ENCODE results near the gene USP10. TPM values are rescaled to one million over a fixed set of nuclear protein-coding genes. Genes with fewer than 3 reads are reported as not detected.

The USP10 gene
- total and polyA plus RNA-seq, 4 donors, result 18.5 to 77.5 (median 63.0) TPM

DNA sequence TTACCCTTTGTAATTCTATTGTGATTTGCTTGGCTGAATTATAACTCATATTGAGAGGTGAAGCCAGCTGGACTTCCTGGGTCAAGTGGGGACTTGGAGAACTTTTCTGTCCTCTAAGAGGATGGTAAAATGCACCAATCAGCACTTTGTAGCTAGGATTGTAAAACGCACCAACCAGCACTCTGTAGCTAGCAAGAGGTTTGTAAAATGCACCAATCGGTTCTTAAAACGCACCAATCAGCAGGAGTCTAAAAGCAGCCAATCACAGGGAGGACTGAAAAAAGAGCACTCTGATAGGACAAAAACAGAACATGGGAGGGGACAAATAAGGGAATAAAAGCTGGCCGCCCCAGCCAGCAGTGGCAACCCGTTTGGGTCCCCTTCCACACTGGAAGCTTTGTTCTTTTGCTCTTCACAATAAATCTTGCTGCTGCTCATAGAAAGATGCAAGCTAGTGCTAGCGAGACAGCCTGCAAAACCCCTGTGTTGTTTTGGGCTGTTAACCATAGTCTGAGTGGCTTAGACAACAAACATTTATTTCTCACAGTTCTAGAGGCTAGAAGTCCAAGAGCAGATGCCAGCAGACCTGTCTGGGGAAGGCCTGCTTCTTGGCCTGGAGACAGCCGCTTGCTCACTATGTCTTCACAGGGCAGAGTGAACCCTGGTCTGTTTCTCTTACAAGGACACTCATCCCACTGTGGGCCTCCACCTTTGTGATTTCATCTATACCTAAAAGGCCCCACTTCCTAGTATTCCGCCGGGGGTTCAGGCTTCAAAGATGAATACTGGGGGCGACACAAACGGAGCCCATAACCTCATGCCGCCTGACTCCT, 81.0 kb downstream of the USP10 start:
- WGBS, 2 donors, result 92 to 94% methylated on average over 12 of the region's 12 CpGs
- TF ChIP-seq, protein P1, sequence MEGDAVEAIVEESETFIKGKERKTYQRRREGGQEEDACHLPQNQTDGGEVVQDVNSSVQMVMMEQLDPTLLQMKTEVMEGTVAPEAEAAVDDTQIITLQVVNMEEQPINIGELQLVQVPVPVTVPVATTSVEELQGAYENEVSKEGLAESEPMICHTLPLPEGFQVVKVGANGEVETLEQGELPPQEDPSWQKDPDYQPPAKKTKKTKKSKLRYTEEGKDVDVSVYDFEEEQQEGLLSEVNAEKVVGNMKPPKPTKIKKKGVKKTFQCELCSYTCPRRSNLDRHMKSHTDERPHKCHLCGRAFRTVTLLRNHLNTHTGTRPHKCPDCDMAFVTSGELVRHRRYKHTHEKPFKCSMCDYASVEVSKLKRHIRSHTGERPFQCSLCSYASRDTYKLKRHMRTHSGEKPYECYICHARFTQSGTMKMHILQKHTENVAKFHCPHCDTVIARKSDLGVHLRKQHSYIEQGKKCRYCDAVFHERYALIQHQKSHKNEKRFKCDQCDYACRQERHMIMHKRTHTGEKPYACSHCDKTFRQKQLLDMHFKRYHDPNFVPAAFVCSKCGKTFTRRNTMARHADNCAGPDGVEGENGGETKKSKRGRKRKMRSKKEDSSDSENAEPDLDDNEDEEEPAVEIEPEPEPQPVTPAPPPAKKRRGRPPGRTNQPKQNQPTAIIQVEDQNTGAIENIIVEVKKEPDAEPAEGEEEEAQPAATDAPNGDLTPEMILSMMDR (IDR thresholded peaks at IDR 0.05; ENCODE audit: control extremely low read depth, extremely low read depth), result no peak
- H3K27me3 ChIP-seq (ENCODE audit: control insufficient read depth in 3 of 3, insufficient read depth in 3 of 3, low read length in 2 of 3), result no peaks in the 10 kb centered on the region
- no peak for ATAC-seq (ENCODE audit: insufficient read depth, low FRiP score)
- DNase-seq, result no peak
- no peak overlapping the region for H3K4me3 ChIP-seq
- no peak overlapping the region for H3K9ac ChIP-seq (ENCODE audit: insufficient read depth in 1 of 2, low read length in 2 of 2)
- H3K4me1 ChIP-seq (ENCODE audit: control insufficient read depth in 5 of 5, insufficient read depth in 5 of 5, low read length in 5 of 5), result peaks cover 0 to 13% (median 0%) of the 10 kb centered on the region in 5 donors
- no peaks in the 10 kb centered on the region for H3K9me3 ChIP-seq (ENCODE audit: control insufficient read depth in 4 of 4, insufficient read depth in 3 of 4, low read length in 3 of 4)
- H3K27ac ChIP-seq (ENCODE audit: low read depth in 1 of 2, low read length in 1 of 2), result no peak overlapping the region
- H3K36me3 ChIP-seq (ENCODE audit: control insufficient read depth in 4 of 4, insufficient read depth in 4 of 4, low read length in 4 of 4), result peaks cover 9 to 27% (median 18%) of the 10 kb centered on the region in 4 donors

DNA sequence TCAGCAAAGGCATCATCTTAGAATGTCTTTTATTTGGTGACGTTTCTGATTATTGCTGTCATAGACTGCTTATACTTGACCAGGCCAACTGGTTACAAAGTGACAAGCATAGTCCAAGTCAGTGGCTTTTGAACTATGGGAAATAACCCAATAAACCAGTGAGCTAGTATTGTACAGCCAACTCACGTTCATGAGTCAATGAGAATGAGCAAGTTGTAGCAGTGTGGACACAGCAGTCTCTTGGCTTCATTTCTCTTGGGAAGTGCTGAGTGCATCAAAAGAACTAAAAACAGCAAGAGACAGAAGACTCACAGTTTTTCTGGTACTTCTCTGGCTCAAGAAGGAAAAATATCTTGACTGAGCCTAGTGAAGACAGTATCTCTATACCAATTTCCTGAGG, 83.0 kb downstream of the USP10 start:
- Histone ChIP-seq H3K36me3 (ENCODE audit: control insufficient read depth in 4 of 4, insufficient read depth in 4 of 4, low read length in 4 of 4) (peaks cover 6 to 11% (median 10%) of the 10 kb centered on the region in 4 donors), H3K9ac (ENCODE audit: insufficient read depth in 1 of 2, low read length in 2 of 2) (no peak overlapping the region), H3K4me1 (ENCODE audit: control insufficient read depth in 5 of 5, insufficient read depth in 5 of 5, low read length in 5 of 5) (peaks cover 0 to 30% (median 4%) of the 10 kb centered on the region in 5 donors), H3K9me3 (ENCODE audit: control insufficient read depth in 4 of 4, insufficient read depth in 3 of 4, low read length in 3 of 4) (no peaks in the 10 kb centered on the region), H3K27ac (ENCODE audit: low read depth in 1 of 2, low read length in 1 of 2) (no peak overlapping the region), H3K27me3 (ENCODE audit: control insufficient read depth in 3 of 3, insufficient read depth in 3 of 3, low read length in 2 of 3) (no peaks in the 10 kb centered on the region), H3K4me3 (no peak overlapping the region)
- DNase-seq, result no peak
- no peak for ATAC-seq (ENCODE audit: insufficient read depth, low FRiP score)
- 89% methylated on average over 2 of the region's 2 CpGs for WGBS, 2 donors
- TF ChIP-seq, protein P1 (IDR thresholded peaks at IDR 0.05; ENCODE audit: control extremely low read depth, extremely low read depth), result no peak

DNA sequence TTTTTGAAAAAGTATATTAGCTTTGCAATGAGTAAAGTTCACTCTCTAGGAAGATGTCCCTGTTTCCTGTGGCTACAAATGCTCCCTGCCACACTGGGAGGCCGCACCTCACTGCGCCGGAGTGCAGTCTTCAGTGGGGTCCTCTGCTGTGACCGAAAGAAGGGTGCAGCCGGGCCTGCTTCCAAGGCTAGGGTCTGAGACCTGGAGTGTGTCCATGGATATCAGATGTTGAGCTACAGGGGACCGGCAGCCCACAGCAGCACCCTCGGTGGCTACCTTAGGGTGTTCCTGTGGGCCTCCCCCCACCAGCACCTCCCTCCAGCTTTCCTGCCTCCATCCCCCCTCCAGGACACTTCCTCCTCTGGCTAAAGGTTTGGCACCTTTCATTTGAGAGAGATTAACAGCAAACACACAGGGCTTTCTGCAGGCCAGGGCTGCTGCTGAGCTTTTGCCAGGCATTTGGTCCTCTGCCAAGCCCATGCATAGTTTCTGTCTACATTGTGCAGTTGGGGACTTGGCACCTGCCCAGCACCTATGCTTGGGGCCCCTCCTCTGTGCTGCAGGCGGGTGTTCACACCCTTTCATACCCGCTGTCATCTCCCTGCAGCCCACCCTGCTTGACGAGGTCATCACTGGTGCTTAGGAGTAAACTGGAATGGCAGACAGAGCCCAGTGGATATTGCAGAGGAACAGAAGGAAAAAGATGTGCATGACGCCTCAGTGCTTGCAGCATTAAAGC, 86.2 kb downstream of the USP10 start:
- TF ChIP-seq, protein P1 (IDR thresholded peaks at IDR 0.05; ENCODE audit: control extremely low read depth, extremely low read depth), result no peak
- WGBS, 2 donors, result 52 to 61% methylated on average over 11 of the region's 11 CpGs
- peaks cover 0 to 33% (median 6%) of the 10 kb centered on the region in 5 donors for H3K4me1 ChIP-seq (ENCODE audit: control insufficient read depth in 5 of 5, insufficient read depth in 5 of 5, low read length in 5 of 5)
- ATAC-seq (ENCODE audit: insufficient read depth, low FRiP score) (no peak), DNase-seq (peak; percentile 83 to 91 (median 91))
- no peaks in the 10 kb centered on the region for H3K27me3 ChIP-seq (ENCODE audit: control insufficient read depth in 3 of 3, insufficient read depth in 3 of 3, low read length in 2 of 3)
- no peak overlapping the region for H3K4me3 ChIP-seq
- no peaks in the 10 kb centered on the region for H3K36me3 ChIP-seq (ENCODE audit: control insufficient read depth in 4 of 4, insufficient read depth in 4 of 4, low read length in 4 of 4)
- no peak overlapping the region for H3K27ac ChIP-seq (ENCODE audit: low read depth in 1 of 2, low read length in 1 of 2)
- H3K9ac ChIP-seq (ENCODE audit: insufficient read depth in 1 of 2, low read length in 2 of 2), result no peak overlapping the region
- no peaks in the 10 kb centered on the region for H3K9me3 ChIP-seq (ENCODE audit: control insufficient read depth in 4 of 4, insufficient read depth in 3 of 4, low read length in 3 of 4)
